ENCODE results near the gene BAZ2B.

GRCh38 chr2:159516241-159516758, 100.0 kb downstream of the BAZ2B start:
- no peak for TF ChIP-seq GABPB1 (CRISPR knock-in tag; IDR thresholded peaks at IDR 0.05)
- TF ChIP-seq EZH2 (conservative IDR thresholded peaks at IDR 0.05; ENCODE audit: low read depth, low read length): no peak
- TF ChIP-seq POLR2AphosphoS5 (IDR thresholded peaks at IDR 0.05; ENCODE audit: low read depth, low read length): no peak
- TF ChIP-seq PLRG1 (conservative IDR thresholded peaks at IDR 0.05): no peak
- no peak for TF ChIP-seq MNT (IDR thresholded peaks at IDR 0.05)
- no peak for TF ChIP-seq ZSCAN29 (CRISPR knock-in tag; conservative IDR thresholded peaks at IDR 0.05)
- no peak for TF ChIP-seq KLF16 (CRISPR knock-in tag; IDR thresholded peaks at IDR 0.05)
- TF ChIP-seq SMYD3 (CRISPR knock-in tag; IDR thresholded peaks at IDR 0.05): no peak
- no peak for TF ChIP-seq CREB1 (IDR thresholded peaks at IDR 0.05)
- no peak; the same call in 1 of the 2 replicates for TF ChIP-seq CREB1 (CRISPR knock-in tag; IDR thresholded peaks at IDR 0.05)
- TF ChIP-seq EP300 (IDR thresholded peaks at IDR 0.05; ENCODE audit: low read depth in 2 of 2, low read length in 2 of 2): no peak
- no peak for TF ChIP-seq EP300 (CRISPR knock-in tag; IDR thresholded peaks at IDR 0.05; ENCODE audit: borderline replicate concordance)
